ENCODE data around the gene TENM3.
A peak's percentile ranks its signal among the peaks of the same experiment; 100 is the strongest.

Gene TENM3

DNA sequence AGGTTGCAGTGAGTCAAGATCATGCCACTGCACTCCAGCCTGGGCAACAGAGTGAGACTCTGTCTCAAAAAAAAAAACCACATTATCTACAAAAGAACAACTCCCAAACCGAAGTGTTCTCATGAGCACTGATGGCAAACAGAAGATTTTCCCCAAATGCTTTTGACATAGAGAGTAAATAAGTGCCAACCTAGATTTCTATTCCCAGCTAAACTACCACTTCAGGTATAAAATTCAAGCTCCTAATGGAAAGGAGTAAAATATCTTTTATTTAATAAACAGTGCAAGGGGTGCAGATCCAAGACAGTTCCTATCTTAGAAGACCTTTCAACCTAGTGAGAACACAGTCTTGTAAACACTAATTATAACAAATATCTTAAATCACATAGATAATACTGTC lies 170.3 kb downstream of the TENM3 start:
- no peak for DNase-seq

DNA sequence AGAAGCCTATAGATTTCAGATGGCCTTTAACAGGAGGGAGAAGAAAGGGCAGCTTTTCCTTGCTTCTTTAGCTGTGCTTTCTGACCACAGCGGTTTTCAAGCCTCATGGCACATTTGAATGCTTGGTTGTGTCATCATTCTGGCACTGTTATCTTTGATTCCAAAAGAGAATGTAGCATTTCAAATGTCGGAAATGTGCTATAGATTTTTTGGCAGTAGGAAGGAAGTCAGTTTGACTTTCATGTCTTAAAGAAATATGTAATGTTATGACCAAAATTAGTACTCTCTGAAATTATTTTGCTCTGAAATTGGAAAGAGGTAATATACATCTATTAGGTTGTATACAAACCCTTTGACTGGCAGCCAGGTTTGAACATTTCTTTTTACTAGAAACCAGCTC lies 171.9 kb downstream of the TENM3 start:
- DNase-seq = no peak

DNA sequence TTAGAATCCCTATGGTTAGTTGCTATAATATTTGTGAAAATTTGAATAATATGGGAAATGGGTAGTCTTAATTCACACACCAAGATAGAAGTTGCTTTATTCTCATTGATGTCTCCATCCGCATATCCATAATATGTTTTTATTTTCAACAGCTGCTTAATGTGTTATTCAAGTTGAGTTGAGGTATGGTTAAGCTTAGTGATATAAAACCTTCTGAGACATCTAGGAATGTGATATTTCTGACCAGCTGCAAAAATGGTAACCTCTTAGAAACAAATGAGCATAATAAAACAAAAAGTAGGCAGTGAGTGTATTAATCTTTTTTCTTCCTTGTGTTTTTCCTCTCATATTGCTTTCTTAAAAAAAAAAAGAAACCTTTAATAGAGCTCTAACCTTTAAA lies 172.9 kb downstream of the TENM3 start:
- no peak for DNase-seq

DNA sequence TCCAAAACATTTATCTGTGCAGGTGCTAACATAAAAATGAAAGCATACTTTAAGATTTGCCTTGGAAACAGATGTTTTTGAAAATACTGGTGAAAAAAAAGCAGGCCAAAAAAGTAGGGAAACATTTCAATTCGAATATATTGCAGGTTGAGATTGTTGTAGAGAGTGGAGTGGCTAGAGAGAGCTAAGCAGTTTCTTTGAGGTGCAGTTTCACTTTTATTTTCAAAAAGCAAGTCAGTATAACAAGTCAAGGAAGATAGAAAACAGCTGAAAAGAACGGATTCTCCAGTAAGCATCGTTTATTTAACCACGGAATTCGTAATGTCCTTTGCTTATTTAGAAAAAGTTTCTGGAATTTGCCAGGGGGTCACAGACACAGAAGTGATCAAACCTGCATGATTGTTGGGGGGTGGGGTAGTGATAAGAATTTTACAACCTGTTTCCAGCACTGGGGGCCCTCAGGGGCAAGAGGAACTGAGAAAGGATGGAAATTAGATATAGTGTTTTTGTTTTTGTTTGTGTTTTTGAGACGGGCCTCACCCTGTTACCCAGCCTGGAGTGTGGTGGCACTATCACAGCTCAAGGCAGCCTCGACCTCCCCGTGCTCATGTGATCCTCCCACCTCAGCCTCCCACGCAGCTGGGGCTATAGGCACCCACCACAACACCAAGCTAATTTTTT lies 175.0 kb downstream of the TENM3 start:
- DNase-seq = no peak

DNA sequence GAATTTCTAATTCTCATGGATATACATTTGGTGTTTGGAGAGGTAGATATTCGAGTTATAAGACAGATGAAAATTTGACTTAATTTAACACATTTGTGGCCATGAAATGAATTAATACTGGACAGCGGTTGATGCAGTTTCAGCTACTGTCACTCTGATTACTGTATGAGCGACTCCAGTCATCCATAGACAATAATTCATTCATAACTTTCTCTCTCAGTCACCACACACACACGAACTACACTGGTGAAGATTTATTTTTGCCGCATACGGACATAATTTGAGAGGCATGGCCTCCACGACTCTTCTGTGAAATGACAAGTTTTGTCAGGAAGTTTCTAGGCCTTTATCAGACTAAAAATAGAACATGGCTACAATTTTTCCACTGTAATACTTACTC lies 177.0 kb downstream of the TENM3 start:
- DNase-seq = no peak

DNA sequence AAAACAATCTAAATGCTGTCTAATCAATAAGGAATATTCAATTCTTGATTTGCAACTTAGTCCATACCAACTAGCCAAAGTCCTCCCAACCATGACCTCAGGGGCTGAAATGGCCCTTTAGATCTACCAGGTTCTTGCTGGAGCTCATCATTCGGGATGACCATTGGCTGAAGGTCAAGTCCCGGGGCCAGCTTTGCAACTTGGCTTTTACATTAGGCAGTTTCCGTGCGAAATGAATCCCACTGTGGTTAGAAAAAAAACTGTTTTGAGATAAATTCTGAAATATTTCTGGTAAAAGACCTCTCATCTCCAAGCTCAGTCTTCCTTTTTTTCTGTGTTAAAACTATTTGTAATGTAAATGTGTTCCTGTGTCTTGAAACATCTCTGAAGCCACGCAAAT lies 178.6 kb downstream of the TENM3 start:
- DNase-seq = no peak

DNA sequence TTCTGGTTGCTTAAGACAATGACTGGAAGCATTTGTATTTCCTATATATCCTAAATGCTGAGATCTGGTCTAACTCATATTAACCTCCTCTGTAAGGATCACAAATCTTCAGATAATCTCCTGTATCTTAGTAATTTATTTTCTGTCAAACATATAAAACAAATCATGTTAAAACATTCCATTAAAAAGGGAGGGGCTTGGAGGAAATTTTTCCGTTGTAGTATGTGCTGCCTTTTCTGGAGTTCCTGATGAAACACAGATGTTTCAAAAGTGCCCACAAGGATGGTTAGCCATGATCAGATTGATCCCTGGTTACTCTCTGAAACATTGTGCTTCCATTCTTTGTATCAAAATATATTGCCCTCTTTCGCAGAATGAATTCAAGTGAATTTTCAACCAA lies 182.1 kb downstream of the TENM3 start:
- no peak for DNase-seq

DNA sequence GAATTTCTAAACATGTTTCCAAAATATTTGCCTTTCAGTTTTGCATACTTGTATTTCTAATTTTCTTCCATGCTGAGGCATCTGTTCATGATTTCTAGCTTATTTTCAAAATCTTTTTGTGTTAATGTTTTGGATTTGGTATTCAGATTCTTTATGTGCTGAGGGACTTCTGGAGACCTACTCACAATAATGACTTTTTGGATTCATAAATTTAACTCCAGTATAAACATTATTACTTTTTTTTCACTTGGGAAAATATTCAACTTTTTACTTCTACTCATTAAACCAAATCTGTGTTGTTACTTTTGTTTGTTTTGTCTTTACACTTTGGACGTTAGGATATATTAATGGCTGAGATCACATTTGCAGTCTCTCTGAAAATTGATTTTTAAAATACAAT lies 183.7 kb downstream of the TENM3 start:
- no peak for DNase-seq

DNA sequence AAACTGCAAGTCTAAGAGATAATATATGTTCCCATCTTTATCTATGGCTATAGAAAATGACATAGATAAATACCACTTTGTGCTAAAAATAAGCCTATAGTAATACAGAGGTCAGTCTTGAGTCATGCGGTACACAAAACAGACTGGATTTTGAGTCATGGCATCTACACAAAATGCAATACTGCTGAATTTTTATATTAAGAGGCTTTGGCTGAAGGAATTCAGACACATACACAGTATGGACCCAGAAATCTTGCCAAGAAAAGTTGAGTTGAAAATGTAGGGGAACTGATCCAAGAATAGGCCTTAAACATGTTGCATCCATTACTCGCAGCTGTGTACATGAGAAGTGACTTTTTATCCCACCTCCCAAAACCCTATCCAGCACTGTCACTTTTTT lies 184.4 kb downstream of the TENM3 start:
- DNase-seq = no peak

DNA sequence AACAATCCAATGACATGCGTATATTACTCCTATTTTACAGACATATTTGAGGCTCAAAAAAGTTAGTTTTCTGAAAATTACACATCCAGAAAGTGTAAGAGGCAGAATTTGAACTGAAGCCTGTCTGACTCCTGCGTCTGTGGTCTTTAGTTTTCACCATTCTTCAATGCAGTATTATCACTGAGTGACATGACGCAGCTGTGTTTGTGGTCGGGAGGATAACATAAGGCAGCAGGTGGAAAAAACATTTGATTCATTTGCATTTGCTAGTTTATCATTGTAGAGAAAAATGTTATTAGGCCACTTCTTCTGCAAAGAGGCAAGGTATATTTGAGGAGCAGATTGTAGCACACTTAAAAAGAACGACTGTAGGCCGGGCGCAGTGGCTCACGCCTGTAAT lies 186.7 kb downstream of the TENM3 start:
- DNase-seq = no peak

DNA sequence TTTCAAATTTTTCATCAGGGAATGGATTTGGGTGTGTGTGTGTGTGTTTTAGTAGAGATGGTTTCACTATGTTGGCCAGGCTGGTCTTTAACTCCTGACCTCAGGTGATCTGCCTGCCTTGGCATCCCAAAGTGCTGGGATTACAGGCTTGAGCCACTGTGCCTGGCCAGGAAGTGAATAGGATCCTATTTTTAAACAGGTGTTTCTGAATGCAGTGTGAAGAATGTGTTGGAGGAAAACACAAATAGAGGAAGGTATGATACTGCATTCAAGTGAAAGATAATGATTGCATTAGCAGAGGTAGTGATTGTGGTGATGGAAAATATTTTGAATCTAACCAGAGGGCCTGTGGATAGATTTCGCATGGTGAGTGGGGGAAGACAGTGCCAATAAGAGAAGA lies 189.6 kb downstream of the TENM3 start:
- no peak for DNase-seq

DNA sequence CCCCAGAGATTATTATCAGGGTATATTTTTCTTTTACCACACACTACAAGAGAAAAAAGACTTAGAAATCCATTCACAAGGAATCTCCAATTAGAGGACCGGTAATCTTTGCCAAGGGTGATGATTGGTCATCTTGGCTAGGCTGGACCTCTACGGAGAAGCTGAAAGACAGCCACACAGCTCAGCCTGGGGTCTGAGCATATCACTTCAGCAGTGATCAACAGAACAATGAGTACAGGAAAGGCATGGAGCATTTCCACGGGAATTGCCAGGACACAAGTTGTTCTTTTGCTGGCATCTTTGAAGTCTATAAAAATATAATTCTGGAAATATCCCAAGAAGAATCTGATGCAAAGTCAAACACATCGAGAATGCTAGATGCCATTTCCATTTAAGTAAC lies 191.5 kb downstream of the TENM3 start:
- DNase-seq = no peak

DNA sequence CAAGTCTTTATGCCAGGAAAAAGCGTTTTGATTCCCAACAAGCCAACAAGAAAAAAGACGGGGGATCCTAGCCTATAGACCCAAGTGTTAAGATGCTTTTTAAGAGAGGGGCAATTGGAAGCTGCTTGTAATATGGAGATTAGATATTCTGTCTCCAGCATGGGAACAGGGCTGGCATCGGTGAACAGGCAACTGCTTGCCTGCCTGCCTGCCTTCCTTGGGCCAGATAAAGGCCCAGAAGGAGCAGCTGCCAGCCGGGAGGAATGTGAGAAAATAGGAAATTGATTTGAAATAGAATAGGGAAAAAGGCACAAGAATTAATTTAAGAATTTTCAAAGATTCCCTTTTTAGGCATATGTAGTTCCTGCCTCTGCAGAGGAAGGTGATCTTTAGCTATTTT lies 192.2 kb downstream of the TENM3 start:
- no peak for DNase-seq

DNA sequence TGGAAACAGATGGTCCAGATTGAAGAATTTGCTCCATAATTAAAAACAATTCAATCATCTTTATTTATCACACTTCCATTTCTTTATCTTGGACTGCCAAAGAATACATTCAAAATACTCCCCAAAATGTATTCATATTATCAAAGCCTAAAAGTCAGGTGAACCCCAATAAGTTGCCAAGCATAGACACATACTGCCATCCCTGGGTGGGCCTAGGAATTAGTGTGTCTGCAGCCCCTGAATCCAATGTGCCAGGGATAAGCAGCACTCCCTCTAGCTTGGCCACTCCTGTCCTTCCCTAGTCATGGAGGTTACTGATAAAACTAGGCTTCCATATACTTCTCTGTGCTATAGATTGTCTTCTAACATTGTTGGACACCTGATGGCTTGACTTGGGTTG lies 199.9 kb downstream of the TENM3 start:
- no peak for DNase-seq

DNA sequence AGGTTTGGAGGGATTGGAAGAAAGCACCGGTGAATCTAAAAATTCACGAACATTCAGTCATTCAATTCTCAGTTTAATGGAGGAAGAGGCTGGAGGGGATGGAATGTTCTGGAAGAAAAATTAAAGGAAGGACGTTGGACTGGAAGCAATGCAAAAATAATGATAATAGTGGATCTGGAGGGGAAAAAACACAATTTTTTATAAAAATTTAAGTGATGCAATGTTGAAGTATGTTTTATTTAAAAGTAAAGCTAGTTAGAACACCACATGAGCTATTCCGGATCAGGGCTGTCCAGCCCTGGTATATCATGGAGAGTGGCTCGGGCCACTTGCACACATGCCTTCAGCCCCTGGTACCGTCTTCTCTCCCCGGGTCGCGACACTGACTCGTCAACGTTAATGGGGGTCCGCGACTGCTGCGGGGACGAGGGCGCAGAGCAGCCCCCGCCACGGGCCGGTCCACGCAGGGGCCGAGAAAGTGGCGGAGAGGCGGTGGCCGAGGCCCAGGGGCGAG lies 204.6 kb downstream of the TENM3 start:
- peak; percentile 1 for DNase-seq

DNA sequence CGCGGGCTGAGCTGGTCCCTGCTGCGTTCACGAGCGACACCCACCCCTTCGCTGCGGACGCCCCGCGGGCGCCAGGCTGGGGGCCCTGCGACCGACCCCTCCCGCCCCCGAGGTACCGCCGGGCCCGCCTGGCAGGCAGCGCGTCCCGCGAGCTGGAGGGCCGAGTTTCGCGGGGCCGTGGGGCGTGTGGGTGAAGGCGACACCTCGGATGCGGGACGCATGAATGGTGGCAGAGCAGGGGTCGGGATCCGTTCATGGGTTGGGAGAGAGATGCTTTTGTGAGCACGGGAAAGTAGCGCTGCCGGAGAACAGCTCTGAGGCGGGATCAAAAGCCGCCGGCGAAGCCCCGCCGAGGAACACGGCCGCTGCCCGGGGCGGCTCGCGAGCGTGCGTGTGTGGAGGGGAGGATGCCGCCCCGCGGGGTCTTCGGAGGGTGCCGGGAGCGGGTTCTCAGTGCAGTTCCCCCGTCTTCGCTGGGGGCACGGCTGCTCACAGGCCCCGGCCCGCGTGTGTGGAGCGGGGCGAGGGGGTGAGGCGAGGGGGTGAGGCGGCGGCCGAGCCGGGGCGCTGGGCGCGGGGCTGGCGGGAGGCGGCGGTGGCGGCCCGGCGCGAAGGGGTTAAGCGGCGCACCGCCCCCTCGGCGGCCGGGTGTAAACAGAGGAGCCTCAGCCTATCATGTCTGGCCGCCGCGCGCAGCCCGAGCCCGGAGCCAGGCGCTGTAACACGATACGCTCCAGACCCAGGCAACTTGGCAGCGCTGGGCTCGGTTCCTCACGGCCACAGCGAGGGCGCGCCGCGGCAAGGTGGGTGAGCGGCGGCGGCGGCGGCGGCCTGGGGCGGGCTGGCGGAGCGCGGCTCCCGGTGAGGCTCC lies 205.3 kb downstream of the TENM3 start:
- DNase-seq = peak; percentile 87

DNA sequence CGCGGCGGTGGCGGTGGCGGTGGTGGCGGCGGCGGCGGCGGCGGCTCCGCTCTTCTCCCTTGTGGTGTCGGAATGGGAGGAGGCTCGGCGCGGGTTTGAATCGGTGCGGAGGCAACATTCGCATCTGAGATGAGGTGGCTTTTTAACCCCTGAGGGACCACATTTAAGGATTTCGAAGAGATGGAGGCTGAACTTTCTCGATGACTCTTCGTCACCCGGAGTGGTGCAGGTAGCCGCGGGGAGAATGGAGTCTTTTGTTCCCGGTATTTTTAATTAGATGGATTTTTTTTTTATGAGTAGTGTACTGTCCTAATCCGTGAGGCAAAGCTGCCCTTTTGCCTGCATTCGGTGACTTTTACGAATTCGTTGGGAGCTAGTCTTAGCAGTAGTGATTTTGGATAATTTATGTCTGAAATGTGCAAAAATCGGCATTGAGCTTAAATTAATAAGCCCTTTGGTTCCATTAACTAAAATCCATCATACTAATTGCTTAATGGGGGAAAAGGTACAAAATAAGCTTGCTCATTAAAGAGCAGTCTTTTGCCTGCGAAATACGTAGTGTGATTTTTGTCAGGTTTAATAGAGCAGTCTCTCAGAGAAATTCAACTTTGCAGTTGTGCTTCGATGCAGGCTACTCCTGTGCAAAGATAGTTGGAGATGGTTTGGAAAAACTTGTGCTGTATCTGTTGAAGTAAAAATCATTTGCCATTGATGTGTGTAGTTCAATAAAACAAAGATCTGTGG lies 206.2 kb downstream of the TENM3 start:
- DNase-seq = peak; percentile 67

DNA sequence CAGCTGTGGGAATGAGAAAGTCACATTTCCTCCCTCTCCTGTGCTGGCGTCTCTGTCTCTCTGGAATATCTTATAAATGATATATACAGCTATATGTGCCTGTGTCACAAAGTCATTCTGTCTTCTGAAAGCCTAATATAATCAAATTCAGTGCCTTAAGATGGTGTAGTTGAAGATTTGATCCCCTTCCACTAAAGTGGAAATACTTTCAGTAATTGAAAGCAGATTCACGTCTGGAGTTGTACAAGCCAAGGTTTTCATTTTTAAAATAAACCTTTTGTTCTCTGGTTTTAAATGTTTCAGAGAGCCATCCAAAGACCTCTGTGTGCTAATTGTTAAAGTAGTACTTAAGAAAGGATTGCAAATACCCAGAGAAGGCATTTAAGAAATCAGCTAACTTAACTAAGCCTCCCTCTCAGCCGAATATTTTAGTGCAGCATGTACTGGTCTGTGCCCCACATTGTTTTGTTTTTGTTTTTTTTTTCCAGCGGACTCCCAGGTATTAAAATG lies 206.8 kb downstream of the TENM3 start:
- no peak for DNase-seq

DNA sequence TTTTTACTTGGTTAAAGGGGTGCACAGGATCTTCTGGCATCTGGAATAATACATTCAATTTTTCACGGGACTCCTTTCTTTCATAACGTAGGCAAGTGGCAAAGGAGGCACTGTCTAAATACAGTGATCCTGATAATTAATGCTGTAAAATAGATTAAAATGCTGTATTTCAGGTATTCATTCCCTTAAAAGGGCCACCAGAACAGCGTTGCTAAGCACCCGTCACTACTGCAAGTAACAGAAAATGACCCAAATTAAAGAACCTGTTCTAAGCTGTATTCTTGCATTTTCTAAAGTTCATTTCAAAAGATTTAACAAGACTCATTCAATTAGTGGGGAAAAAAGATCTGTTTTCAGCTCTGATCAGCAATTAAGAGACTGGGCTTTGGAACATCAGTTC lies 208.2 kb downstream of the TENM3 start:
- DNase-seq = no peak

DNA sequence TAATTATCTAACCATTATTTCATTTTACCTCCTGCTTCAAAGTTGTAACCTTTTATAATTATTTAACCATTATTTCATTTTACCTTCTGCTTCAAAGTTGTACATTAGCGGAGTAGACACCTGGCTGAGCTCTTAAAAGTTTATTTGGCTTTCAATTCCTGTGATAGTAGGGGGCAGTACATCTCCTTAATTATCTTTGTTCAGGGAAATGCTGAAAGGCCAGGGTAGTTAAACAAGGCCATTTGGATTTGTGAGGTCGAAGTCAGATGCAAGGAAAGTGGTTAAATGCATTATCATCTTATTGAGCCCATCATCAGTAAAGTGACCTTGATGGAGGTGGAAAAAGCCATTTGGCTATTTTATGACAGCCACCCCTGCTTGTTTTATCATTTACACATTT lies 210.6 kb downstream of the TENM3 start:
- no peak for DNase-seq

DNA sequence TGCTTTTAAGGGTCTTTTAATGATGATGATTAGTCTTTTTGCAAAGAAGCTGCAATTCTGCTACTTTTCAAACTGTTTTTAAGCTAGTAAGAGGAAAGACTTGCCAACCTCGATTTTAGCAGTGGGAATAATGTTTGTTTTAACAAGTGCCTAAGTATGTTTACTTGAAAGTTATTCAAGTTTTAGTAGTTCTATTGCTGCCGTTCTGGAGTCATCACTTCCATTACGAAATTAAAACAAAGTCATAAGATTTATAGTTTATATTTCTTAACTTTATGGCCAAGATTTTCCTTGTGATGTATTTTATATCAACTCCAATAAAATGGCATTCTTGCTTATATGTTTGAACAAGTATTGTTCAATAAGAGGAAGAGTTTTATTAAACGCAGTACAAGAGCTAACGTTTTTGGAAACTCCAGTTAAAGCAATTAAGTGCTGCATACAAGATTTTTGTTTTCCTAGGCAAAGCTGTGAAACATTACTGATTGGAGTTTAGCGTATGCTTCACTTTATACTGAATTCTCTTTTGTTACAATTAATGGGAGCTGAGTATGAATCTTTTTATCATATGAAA lies 211.3 kb downstream of the TENM3 start:
- no peak for DNase-seq

DNA sequence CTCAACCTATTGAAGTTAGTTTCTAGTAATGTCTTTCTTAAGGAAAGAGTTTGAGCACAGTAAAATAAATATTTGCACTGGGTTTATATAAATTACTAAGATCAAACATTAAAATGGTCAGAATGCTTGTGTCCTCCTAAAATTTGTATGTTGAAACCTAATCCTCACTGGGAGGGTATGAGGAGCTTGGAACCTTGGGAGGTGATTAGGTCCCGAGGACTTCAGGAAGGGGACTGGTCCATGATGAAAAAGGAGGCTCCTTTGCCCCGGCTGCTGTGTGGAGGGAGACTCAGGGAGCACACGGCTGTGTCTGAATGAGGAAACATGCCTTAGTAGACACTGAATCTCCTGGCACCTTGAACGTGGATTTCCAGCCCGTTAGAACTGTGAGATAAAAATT lies 221.9 kb downstream of the TENM3 start:
- no peak for DNase-seq

DNA sequence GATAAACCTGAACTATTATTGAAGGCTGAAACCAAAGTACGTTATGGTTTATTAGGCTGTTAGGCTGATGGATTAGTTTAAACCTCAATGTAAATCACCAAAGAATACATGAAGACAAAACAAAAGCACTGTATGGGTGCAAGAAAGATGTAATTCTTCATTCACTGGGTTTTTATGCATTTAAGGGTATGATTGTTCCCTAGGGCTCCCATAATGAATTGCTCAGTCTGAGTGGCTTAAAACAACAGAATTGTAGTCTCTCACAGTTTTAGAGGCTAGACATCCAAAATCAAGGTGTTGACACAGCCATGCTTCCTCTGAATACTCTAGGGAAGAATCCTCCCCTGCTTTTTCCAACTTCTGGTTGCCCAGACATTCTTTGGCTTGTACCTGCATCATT lies 222.8 kb downstream of the TENM3 start:
- no peak for DNase-seq

Data from NCI-H82 (cell line).